B cell (primary cell): Measurements from ENCODE around the gene AP2B1. TPM values are rescaled to one million over a fixed set of nuclear protein-coding genes. Genes with fewer than 3 reads are reported as not detected.

Experiments used
- ATAC-seq: fragments of 200-7000 bp; cut with Tn5 transposase; one replicate; pipeline ENCODE4 v1.10.0; 2021; ENCODE audit warnings: low read depth, mild to moderate bottlenecking, moderate number of reproducible peaks, moderate library complexity
- CTCF ChIA-PET: fragments of 350-600 bp; sonication (Branson Sonifier 250); formaldehyde crosslinking; loops from one replicate; lab custom pipeline; 2021; ENCODE audit warnings: antibody characterized with exemption, inconsistent platforms; lab: Charles Lee
- POLR2A ChIA-PET: fragments of 350-600 bp; sonication (Branson Sonifier 250); formaldehyde crosslinking; loops from one replicate; lab custom pipeline; 2021; ENCODE audit warnings: antibody characterized with exemption; lab: Charles Lee
- DNase-seq: peaks from one replicate; pipeline ENCODE4 v3.0.0; 2013
- H2AFZ ChIP-seq: 2 replicates; pipeline ENCODE4 v1.6.1; 2012; ENCODE audit warnings: mild to moderate bottlenecking, low read depth, low read length; ENCODE audit not compliant: insufficient read depth, poor library complexity, severe bottlenecking
- H3K27ac ChIP-seq, 2 donors: 1 replicate in 1 of 2; 2 replicates in 1 of 2; pipeline ENCODE4 v1.5.1; 2012 to 2013; ENCODE audit warnings: low read length in 2 of 2, mild to moderate bottlenecking in 2 of 2, moderate library complexity in 1 of 2
- H3K27me3 ChIP-seq, 4 experiments: fragments of 200-600 bp in 1 of 4; sonication (generic) in 1 of 4; replicated peaks in 1 of 4; 1 replicate in 2 of 4; 2 replicates in 2 of 4; pipeline versions ENCODE4 v1.6.1 to v1.7.0; 2013 to 2016; ENCODE audit warnings: low read length in 3 of 4, mild to moderate bottlenecking in 2 of 4, mixed read lengths in 1 of 4, moderate library complexity in 1 of 4; ENCODE audit not compliant: insufficient read depth in 4 of 4, control insufficient read depth in 3 of 4; ENCODE audit errors: control extremely low read depth in 1 of 4
- H3K36me3 ChIP-seq, 2 experiments: replicated peaks in 1 of 2; 1 replicate in 1 of 2; 2 replicates in 1 of 2; pipeline versions ENCODE4 v1.6.1 to v1.7.1; 2013; ENCODE audit warnings: low read length in 1 of 2; ENCODE audit not compliant: insufficient read depth in 2 of 2, control insufficient read depth in 1 of 2; ENCODE audit errors: control extremely low read depth in 1 of 2, extremely low read depth in 1 of 2
- H3K4me1 ChIP-seq, 2 donors: fragments of 200-600 bp in 1 of 2; sonication (generic) in 1 of 2; 1 replicate in 1 of 2; 2 replicates in 1 of 2; pipeline versions ENCODE4 v1.5.1 to v1.6.1; 2013 to 2017; ENCODE audit warnings: low read length in 2 of 2; ENCODE audit not compliant: control insufficient read depth in 2 of 2, insufficient read depth in 2 of 2
- H3K4me2 ChIP-seq: replicated peaks from 2 replicates; pipeline ENCODE3; 2012; ENCODE audit warnings: mild to moderate bottlenecking, low read depth, low read length; ENCODE audit not compliant: poor library complexity, severe bottlenecking
- H3K4me3 ChIP-seq, 5 experiments: fragments of 200-600 bp in 1 of 5; sonication (generic) in 1 of 5; 1 replicate in 3 of 5; 2 replicates in 2 of 5; pipeline versions ENCODE4 v1.5.1 to v1.7.0; 2011 to 2016; ENCODE audit warnings: low read length in 4 of 5, mild to moderate bottlenecking in 4 of 5, low read depth in 2 of 5, control low read depth in 1 of 5, moderate library complexity in 1 of 5; ENCODE audit not compliant: insufficient read depth in 1 of 5; ENCODE audit errors: control extremely low read depth in 1 of 5, extremely low read depth in 1 of 5
- H3K79me2 ChIP-seq: fragments of 200-600 bp; sonication (generic); one replicate; pipeline ENCODE4 v1.6.0; 2016; ENCODE audit warnings: low read length; ENCODE audit not compliant: control insufficient read depth, insufficient read depth
- H3K9ac ChIP-seq: fragments of 200-600 bp; sonication (generic); 2 replicates; pipeline ENCODE4 v1.6.1; 2017; ENCODE audit warnings: mild to moderate bottlenecking, low read length, moderate library complexity
- H3K9me3 ChIP-seq, 3 donors: one replicate each; pipeline versions ENCODE4 v1.6.1 to v1.7.1; 2013; ENCODE audit warnings: low read length in 2 of 3; ENCODE audit not compliant: control insufficient read depth in 2 of 3, insufficient read depth in 1 of 3; ENCODE audit errors: control extremely low read depth in 1 of 3
- H4K20me1 ChIP-seq: 2 replicates; pipeline ENCODE4 v1.6.0; 2012; ENCODE audit warnings: mild to moderate bottlenecking, low read length; ENCODE audit not compliant: insufficient read depth, control insufficient read depth, poor library complexity, severe bottlenecking
- H3K27ac Mint-ChIP-seq: one replicate; pipeline ENCODE4 v1.8.0; 2021; ENCODE audit warnings: mixed read lengths
- H3K27me3 Mint-ChIP-seq: one replicate; pipeline ENCODE4 v1.8.0; 2021; ENCODE audit warnings: mixed read lengths
- H3K4me1 Mint-ChIP-seq: one replicate; pipeline ENCODE4 v1.8.0; 2021; ENCODE audit warnings: mixed read lengths
- H3K4me3 Mint-ChIP-seq: one replicate; pipeline ENCODE4 v1.8.0; 2021; ENCODE audit warnings: mixed read lengths
- H3K9me3 Mint-ChIP-seq: one replicate; pipeline ENCODE4 v1.8.0; 2022; ENCODE audit warnings: mixed read lengths; ENCODE audit not compliant: insufficient read depth
- CTCF ChIP-seq: fragments of 200-600 bp; IDR thresholded peaks from one replicate; pipeline ENCODE4 v1.8.0; 2022; ENCODE audit warnings: antibody characterized with exemption, mild to moderate bottlenecking
- EZH2 ChIP-seq: IDR thresholded peaks from 2 replicates; pipeline ENCODE4 v1.6.1; 2012; ENCODE audit warnings: borderline replicate concordance, low read depth, mild to moderate bottlenecking, moderate library complexity, low read length; ENCODE audit not compliant: insufficient read depth, poor library complexity, severe bottlenecking
- WGBS: methylation state at CpG from one replicate; pipeline ENCODE4 v1.1.5; 2013; ENCODE audit warnings: missing lambda C conversion rate; ENCODE audit not compliant: insufficient coverage; 5-methylcytosine and 5-hydroxymethylcytosine counted together
- intact Hi-C: fragments of 100-400 bp; cut with micrococcal nuclease; formaldehyde crosslinking; loops from one replicate; pipeline ENCODE4 v1.10.0; 2022
- polyA plus RNA-seq: library from polyadenylated mRNA; depleted of rRNA; stranded (reverse); fragments of >200 nt; gene quantifications from 2 replicates; pipeline ENCODE4 v1.2.3, GENCODE V29; 2012
- total RNA-seq, 2 donors: library from RNA; stranded (reverse); fragments of 120-200 nt in 1 of 2; gene quantifications; 1 replicate in 1 of 2; 2 replicates in 1 of 2; pipeline versions ENCODE4 v1.2.3 to v1.2.4, GENCODE V29; 2013 to 2022

The AP2B1 gene
- total and polyA plus RNA-seq, 2 donors (not counting 1 experiment from before 2014, with no cell fraction given) = 33.1 to 123 TPM

DNA sequence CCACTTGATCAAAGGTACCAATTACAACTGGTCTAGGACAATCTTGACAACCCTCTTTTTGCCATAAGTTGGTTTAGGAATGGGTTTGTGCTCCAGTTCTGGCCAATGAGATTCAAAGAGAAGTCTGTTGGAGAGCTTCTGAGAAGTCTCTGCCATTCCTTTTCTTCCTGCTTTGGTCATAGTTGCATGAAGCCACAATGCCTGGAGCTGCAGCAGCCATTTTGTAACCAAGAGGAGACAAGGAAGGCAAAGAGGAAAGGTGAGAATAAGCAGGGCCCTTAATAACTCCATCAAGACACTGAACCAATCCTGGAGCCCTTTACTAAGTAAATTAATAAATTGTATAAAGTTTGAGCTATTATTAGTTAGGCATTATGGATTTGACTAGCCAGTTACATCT, 170.1 kb downstream of the AP2B1 start:
- no peak overlapping the region for H3K9ac ChIP-seq
- no peaks in the 10 kb centered on the region for H3K36me3 ChIP-seq
- H3K4me3 ChIP-seq = no peak overlapping the region
- TF ChIP-seq EZH2 = no peak
- no peak for TF ChIP-seq CTCF
- Mint-ChIP-seq H3K9me3 (no peaks in the 10 kb centered on the region), H3K27me3 (peaks cover 12% of the 10 kb centered on the region), H3K4me3 (no peak overlapping the region), H3K4me1 (peaks cover 6% of the 10 kb centered on the region), H3K27ac (no peak overlapping the region)
- peaks cover 0 to 10% (median 0%) of the 10 kb centered on the region in 4 experiments for H3K27me3 ChIP-seq
- H3K9me3 ChIP-seq = no peaks in the 10 kb centered on the region
- intact Hi-C loops = no loop called here
- peaks cover 0 to 4% of the 10 kb centered on the region in 2 donors for H3K4me1 ChIP-seq
- DNase-seq = no peak
- H3K79me2 ChIP-seq = no peaks in the 10 kb centered on the region
- POLR2A ChIA-PET = no interaction called here
- no peak overlapping the region for H2AFZ ChIP-seq
- ATAC-seq = no peak
- H4K20me1 ChIP-seq = no peaks in the 10 kb centered on the region
- no peak overlapping the region for H3K27ac ChIP-seq
- H3K4me2 ChIP-seq = no peak overlapping the region
- CTCF ChIA-PET = interaction anchor here (1.0 to 2.5 kb wide), 5 partner anchors 10 to 202 kb away, joined by 3 to 16 read pairs (median 6); no protein-coding TSS in a partner anchor

- Histone ChIP-seq H3K9ac (no peak within 1 kb of the TSS), H3K4me3 (no peak within 1 kb of the TSS), H3K79me2 (no peaks in the 10 kb centered on the region), H4K20me1 (no peaks in the 10 kb centered on the region), H3K4me2 (no peak within 1 kb of the TSS), H3K4me1 (peaks cover 7 to 17% of the 10 kb centered on the region in 2 donors), H3K9me3 (no peaks in the 10 kb centered on the region), H3K27ac (no peak within 1 kb of the TSS), H3K36me3 (no peaks in the 10 kb centered on the region), H3K27me3 (no peaks in the 10 kb centered on the region), H2AFZ (no peak within 1 kb of the TSS)
- Mint-ChIP-seq H3K4me3 (no peak within 1 kb of the TSS), H3K9me3 (no peaks in the 10 kb centered on the region), H3K27me3 (no peaks in the 10 kb centered on the region), H3K27ac (no peak within 1 kb of the TSS), H3K4me1 (peaks cover 14% of the 10 kb centered on the region)
- intact Hi-C loops = loop anchor here (10.0 kb wide), 1 partner anchor 724 kb away; the partner anchor contains the start of gene ZNHIT3
- no peak for ATAC-seq
- WGBS = no CpG with 5 or more reads among the region's 1 CpG
- ChIA-PET CTCF (interaction anchor here (1.1 to 3.4 kb wide), 4 partner anchors 13 to 49 kb away, joined by 3 to 22 read pairs (median 6); partner anchors contain the start of gene TAF15), POLR2A (no interaction called here)
- TF ChIP-seq CTCF (no peak), EZH2 (no peak)
- no peak for DNase-seq
Measured at GRCh38 chr17:35760587-35760986, 173.5 kb downstream of the AP2B1 start, which contains the start of gene C17orf50. C17orf50 (plus strand) TSS chr17:35760887; CDS start chr17:35760942, 55 bp downstream.
